Stimulated activated CD8-positive, alpha-beta memory T cell treated with anti-CD3 and anti-CD28 coated beads, Interleukin-7, amount 100 ng/mL, for 4 hours (primary cell): ENCODE measurements around the gene ZNF691.
A peak's percentile ranks its signal among the peaks of the same experiment; 100 is the strongest.
"Not testable (repeated sequence)": the region's sequence is repeated elsewhere in the genome, so short reads cannot be mapped to it uniquely, and the experiment has no call there.

Experiments used
- DNase-seq, 2 donors: peaks; one replicate each; pipeline ENCODE4 v3.0.0-alpha.2; 2020; ENCODE audit warnings: low read depth in 2 of 2

The ZNF691 gene

GRCh38 chr1:42846257-42847110 is at the start of gene ZNF691:
TSS of gene ZNF691 (plus strand) at chr1:42846613. CDS start at chr1:42849659, 3,046 bp downstream.
- peak; percentile 81 to 82 for DNase-seq

- DNase-seq = no peak
These were observed 49.0 kb upstream of the ZNF691 start for GRCh38 chr1:42797414-42797813.

- no peak for DNase-seq
These were observed 48.4 kb upstream of the ZNF691 start for GRCh38 chr1:42797979-42798378.

- no peak for DNase-seq
These were observed 44.5 kb upstream of the ZNF691 start for GRCh38 chr1:42801832-42802473.

GRCh38 chr1:42806171-42806570 is 40.2 kb upstream of the ZNF691 start:
- DNase-seq = no peak

GRCh38 chr1:42806593-42806992 is 39.8 kb upstream of the ZNF691 start:
- no peak for DNase-seq

GRCh38 chr1:42807056-42807668 is 39.3 kb upstream of the ZNF691 start:
- no peak for DNase-seq

GRCh38 chr1:42814815-42815214 is 31.6 kb upstream of the ZNF691 start:
- not testable (repeated sequence) for DNase-seq

GRCh38 chr1:42815941-42816584 is 30.4 kb upstream of the ZNF691 start:
- no peak for DNase-seq

- DNase-seq = peak; percentile 84 to 92
These were observed 29.6 kb upstream of the ZNF691 start, which contains the start of the genes ERMAP and SVBP for GRCh38 chr1:42816585-42817439. TSS of gene ERMAP (plus strand) at chr1:42817122. CDS start at chr1:42830449, 13,327 bp downstream. TSS of gene SVBP (minus strand) at chr1:42817397. CDS start at chr1:42816544, 853 bp downstream.

- DNase-seq = no peak
These were observed 29.0 kb upstream of the ZNF691 start for GRCh38 chr1:42817440-42817767.

- DNase-seq = no peak
These were observed 28.4 kb upstream of the ZNF691 start for GRCh38 chr1:42817976-42818375.

GRCh38 chr1:42820813-42821212 is 25.6 kb upstream of the ZNF691 start:
- DNase-seq = no peak

GRCh38 chr1:42821690-42822089 is 24.7 kb upstream of the ZNF691 start:
- no peak for DNase-seq

GRCh38 chr1:42822800-42823392 is 23.5 kb upstream of the ZNF691 start:
- DNase-seq = no peak

- DNase-seq = no peak
These were observed 21.9 kb upstream of the ZNF691 start for GRCh38 chr1:42824481-42825035.

GRCh38 chr1:42825036-42825851 is 21.2 kb upstream of the ZNF691 start:
- DNase-seq = no peak

GRCh38 chr1:42830631-42831030 is 15.8 kb upstream of the ZNF691 start:
- no peak for DNase-seq

- DNase-seq = no peak
These were observed 15.1 kb upstream of the ZNF691 start for GRCh38 chr1:42831273-42831672.
